BE2C (cell line): ENCODE measurements around the gene C18orf32.
"Not testable (repeated sequence)": the region's sequence is repeated elsewhere in the genome, so short reads cannot be mapped to it uniquely, and the experiment has no call there.

ENCODE experiments used
- DNase-seq: peaks from one replicate; pipeline ENCODE4 v3.0.0-alpha.2; 2020
- H3K27me3 ChIP-seq: fragments of 250-450 bp; sonication (Bioruptor Pico); 2 replicates; pipeline ENCODE4 v1.5.1; 2020; ENCODE audit warnings: mild to moderate bottlenecking
- H3K36me3 ChIP-seq: fragments of 250-450 bp; sonication (Bioruptor Pico); 2 replicates; pipeline ENCODE4 v1.5.1; 2020; ENCODE audit warnings: mild to moderate bottlenecking
- H3K4me1 ChIP-seq: fragments of 250-450 bp; sonication (Bioruptor Pico); 2 replicates; pipeline ENCODE4 v1.5.1; 2020
- H3K4me3 ChIP-seq: 2 replicates; pipeline ENCODE4 v1.5.1; 2011; ENCODE audit warnings: low read depth, low read length
- H3K9me3 ChIP-seq: fragments of 250-450 bp; sonication (Bioruptor Pico); 2 replicates; pipeline ENCODE4 v1.5.1; 2020
- CTCF ChIP-seq: IDR thresholded peaks from 2 replicates; pipeline ENCODE4 v1.5.1; 2012; ENCODE audit warnings: mild to moderate bottlenecking, low read depth, low read length

Gene C18orf32

GRCh38 chr18:49525981-49526380 lies 38.9 kb upstream of the C18orf32 start:
- Histone ChIP-seq H3K9me3 (no peaks in the 10 kb centered on the region), H3K4me3 (no peak overlapping the region), H3K27me3 (no peaks in the 10 kb centered on the region), H3K36me3 (no peaks in the 10 kb centered on the region), H3K4me1 (no peaks in the 10 kb centered on the region)
- no peak for TF ChIP-seq CTCF
- DNase-seq, result no peak

DNA sequence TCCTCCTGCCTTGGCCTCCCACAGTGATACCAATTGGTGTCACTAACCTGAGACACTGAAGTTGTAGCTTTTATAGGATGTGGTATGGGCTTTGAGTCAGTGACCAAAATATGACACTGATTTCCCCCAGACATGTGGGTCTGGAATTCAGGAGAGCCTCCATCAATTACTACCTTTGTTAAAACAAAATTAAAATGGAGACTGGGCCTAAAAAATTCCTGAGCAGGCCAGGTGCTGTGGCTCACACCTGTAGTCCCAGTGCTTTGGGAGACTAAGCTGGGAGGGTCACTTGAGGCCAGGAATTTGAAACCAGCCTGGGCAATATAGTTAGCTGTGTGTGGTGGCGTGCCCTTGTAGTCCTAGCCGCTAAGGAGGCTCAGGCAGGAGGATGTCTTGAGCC lies 37.9 kb upstream of the C18orf32 start:
- Histone ChIP-seq H3K9me3 (no peaks in the 10 kb centered on the region), H3K4me3 (no peak overlapping the region), H3K4me1 (no peaks in the 10 kb centered on the region), H3K27me3 (no peaks in the 10 kb centered on the region), H3K36me3 (no peaks in the 10 kb centered on the region)
- TF ChIP-seq CTCF, result no peak
- DNase-seq, result no peak

- DNase-seq, result no peak
- TF ChIP-seq CTCF, result no peak
- Histone ChIP-seq H3K27me3 (no peaks in the 10 kb centered on the region), H3K36me3 (no peaks in the 10 kb centered on the region), H3K4me3 (no peak overlapping the region), H3K4me1 (no peaks in the 10 kb centered on the region), H3K9me3 (no peaks in the 10 kb centered on the region)
Observed at GRCh38 chr18:49524349-49524748, 37.3 kb upstream of the C18orf32 start.

DNA sequence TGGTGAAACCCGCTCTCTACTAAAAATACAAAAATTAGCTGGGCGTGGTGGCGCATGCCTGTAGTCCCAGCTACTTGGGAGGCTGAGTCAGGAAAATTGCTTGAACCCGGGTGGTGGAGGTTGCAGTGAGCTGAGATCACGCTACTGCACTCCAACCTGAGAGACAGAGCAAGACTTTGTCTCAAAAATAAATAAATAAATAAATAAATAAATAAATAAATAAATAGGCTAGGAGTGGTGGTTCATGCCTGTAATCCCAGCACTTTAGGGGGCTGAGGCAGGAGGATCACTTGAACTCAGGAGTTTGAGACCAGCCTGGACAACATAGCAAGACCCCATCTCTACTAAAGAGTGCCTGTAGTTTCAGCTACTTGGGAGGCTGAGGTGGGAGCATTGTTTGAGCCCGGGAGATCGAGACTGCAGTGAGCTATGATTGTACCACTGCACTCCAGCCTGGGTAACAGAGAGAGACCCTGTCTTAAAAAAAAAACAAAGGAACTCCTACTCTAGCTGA lies 36.6 kb upstream of the C18orf32 start:
- not testable (repeated sequence) for DNase-seq, H3K4me1 ChIP-seq

DNA sequence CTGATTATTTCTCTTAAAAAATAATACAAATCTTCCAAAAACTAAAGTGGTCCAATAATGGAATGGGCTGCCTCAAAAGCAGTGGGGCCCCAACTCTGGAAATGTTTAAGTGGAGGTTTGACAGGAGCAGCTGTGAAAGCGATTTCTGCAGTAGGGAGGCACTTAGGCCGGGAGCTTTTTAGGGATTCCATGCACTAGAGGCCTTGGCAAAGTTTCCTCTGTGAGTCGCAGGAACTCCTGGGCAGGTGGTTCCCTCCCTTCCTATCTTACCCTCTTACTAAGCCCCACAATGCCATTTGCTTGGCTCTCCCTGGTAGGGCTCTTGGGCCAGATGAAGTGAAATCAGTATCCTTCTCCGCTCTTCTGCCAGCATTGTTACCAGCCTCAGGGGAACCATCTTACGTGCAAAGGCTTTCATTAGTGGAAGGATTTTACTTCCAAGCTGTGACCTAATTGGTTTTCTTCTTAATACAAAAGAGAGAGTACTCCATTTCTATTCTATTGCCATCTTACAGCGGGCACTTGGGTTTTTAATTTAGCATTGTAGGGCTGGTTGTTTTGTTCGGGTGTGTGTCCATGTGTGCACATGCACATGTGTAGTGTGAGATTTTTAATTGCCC lies 34.3 kb upstream of the C18orf32 start:
- no peaks in the 10 kb centered on the region for H3K36me3 ChIP-seq
- no peak for TF ChIP-seq CTCF
- H3K4me3 ChIP-seq, result no peak overlapping the region
- H3K27me3 ChIP-seq, result no peaks in the 10 kb centered on the region
- no peaks in the 10 kb centered on the region for H3K4me1 ChIP-seq
- no peak for DNase-seq
- H3K9me3 ChIP-seq, result no peaks in the 10 kb centered on the region

More for the DNA sequence above, 36.6 kb upstream of the C18orf32 start:
- not testable (repeated sequence) for H3K36me3 ChIP-seq, H3K4me3 ChIP-seq, H3K27me3 ChIP-seq, H3K9me3 ChIP-seq

DNA sequence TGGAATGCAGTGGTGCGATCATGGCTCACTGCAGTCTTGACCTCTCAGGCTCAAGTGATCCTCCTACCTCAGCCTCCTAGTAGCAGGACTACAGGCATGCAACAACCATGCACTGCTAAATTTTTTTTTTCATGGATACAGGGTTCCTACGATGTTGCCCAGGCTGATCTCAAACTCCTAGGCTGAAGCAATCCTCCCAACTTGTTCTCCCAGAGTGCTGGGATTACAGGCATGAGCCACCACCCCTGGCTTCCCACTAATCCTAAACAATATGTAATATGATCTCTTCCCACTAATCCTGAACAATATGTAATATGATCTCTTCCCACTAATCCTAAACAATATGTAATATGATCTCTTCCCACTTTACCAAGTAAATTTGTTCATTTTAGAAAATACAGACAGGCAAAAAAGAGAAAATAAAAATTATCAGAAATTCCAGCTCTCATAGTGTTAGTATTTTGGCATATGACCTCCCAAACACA lies 33.7 kb upstream of the C18orf32 start:
- no peak for TF ChIP-seq CTCF
- H3K4me3 ChIP-seq, result no peak overlapping the region
- DNase-seq, result no peak
- H3K27me3 ChIP-seq, result no peaks in the 10 kb centered on the region
- H3K9me3 ChIP-seq, result no peaks in the 10 kb centered on the region
- no peaks in the 10 kb centered on the region for H3K4me1 ChIP-seq
- H3K36me3 ChIP-seq, result no peaks in the 10 kb centered on the region
